ENCODE data around the gene NEU2.

DNA sequence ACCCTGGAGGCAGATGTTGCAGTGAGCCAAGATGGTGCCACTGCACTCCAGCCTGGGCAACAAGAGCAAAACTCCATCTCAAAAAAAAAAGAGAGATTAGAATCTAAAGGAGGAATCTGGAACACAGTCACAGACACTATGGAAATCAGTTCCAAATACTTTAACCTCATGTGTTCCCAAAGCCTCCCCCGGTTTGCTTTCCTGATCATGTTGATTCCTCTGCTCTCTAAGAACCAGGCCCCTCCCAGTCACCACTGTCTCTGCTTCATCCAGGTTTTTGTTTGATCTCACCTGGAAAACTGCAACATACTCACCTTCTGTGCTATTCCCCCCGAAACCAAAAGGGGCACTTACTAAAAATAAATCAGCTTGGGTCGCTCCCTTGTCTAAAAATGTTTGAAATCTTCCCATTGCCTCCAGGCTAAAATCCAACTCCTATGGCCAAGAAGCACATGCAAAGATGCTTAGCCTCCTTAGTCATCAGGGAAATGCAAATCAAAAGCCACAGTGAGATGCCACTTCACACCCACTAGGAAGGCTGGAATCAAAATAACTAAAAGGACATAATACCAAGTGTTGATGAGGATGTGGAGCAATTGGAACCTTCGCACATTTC lies 6.2 kb upstream of the NEU2 start:
- TF ChIP-seq, protein P1, sequence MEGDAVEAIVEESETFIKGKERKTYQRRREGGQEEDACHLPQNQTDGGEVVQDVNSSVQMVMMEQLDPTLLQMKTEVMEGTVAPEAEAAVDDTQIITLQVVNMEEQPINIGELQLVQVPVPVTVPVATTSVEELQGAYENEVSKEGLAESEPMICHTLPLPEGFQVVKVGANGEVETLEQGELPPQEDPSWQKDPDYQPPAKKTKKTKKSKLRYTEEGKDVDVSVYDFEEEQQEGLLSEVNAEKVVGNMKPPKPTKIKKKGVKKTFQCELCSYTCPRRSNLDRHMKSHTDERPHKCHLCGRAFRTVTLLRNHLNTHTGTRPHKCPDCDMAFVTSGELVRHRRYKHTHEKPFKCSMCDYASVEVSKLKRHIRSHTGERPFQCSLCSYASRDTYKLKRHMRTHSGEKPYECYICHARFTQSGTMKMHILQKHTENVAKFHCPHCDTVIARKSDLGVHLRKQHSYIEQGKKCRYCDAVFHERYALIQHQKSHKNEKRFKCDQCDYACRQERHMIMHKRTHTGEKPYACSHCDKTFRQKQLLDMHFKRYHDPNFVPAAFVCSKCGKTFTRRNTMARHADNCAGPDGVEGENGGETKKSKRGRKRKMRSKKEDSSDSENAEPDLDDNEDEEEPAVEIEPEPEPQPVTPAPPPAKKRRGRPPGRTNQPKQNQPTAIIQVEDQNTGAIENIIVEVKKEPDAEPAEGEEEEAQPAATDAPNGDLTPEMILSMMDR (IDR thresholded peaks at IDR 0.05; ENCODE audit: low read depth, low read length) = no peak
- TF ChIP-seq, protein P2, sequence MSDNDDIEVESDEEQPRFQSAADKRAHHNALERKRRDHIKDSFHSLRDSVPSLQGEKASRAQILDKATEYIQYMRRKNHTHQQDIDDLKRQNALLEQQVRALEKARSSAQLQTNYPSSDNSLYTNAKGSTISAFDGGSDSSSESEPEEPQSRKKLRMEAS (IDR thresholded peaks at IDR 0.05; ENCODE audit: low read depth, low read length) = no peak
- TF ChIP-seq POLR2A (IDR thresholded peaks at IDR 0.05; ENCODE audit: extremely low read depth, insufficient read length) = no peak

Measured in NB4 (cell line).